ENCODE measurements around the gene CD300LF. TPM values are rescaled to one million over a fixed set of nuclear protein-coding genes. Genes with fewer than 3 reads are reported as not detected.

The CD300LF gene
- total RNA-seq, 1 donor from 2014 or later = not detected

GRCh38 chr17:74739227-74739831, 26.6 kb upstream of the CD300LF start:
- no peak overlapping the region for H3K27ac Mint-ChIP-seq (ENCODE audit: unreplicated experiment)
- no peak for DNase-seq (ENCODE audit: extremely low spot score, unreplicated experiment)
- no peak overlapping the region for H3K4me3 Mint-ChIP-seq (ENCODE audit: unreplicated experiment)

GRCh38 chr17:74738051-74738996, 25.6 kb upstream of the CD300LF start:
- Mint-ChIP-seq H3K27ac (ENCODE audit: unreplicated experiment) (no peak overlapping the region), H3K4me3 (ENCODE audit: unreplicated experiment) (peak overlapping the region; percentile 51), H3K4me1 (ENCODE audit: unreplicated experiment) (peaks cover 38% of the 10 kb centered on the region), H3K27me3 (ENCODE audit: unreplicated experiment) (peaks cover 35% of the 10 kb centered on the region), H3K9me3 (ENCODE audit: unreplicated experiment) (no peaks in the 10 kb centered on the region), H3K36me3 (ENCODE audit: unreplicated experiment) (no peaks in the 10 kb centered on the region)
- TF ChIP-seq, protein P1, sequence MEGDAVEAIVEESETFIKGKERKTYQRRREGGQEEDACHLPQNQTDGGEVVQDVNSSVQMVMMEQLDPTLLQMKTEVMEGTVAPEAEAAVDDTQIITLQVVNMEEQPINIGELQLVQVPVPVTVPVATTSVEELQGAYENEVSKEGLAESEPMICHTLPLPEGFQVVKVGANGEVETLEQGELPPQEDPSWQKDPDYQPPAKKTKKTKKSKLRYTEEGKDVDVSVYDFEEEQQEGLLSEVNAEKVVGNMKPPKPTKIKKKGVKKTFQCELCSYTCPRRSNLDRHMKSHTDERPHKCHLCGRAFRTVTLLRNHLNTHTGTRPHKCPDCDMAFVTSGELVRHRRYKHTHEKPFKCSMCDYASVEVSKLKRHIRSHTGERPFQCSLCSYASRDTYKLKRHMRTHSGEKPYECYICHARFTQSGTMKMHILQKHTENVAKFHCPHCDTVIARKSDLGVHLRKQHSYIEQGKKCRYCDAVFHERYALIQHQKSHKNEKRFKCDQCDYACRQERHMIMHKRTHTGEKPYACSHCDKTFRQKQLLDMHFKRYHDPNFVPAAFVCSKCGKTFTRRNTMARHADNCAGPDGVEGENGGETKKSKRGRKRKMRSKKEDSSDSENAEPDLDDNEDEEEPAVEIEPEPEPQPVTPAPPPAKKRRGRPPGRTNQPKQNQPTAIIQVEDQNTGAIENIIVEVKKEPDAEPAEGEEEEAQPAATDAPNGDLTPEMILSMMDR (IDR thresholded peaks at IDR 0.05) = no peak
- DNase-seq (ENCODE audit: extremely low spot score, unreplicated experiment) = no peak

More at GRCh38 chr17:74739227-74739831, 26.6 kb upstream of the CD300LF start:
- Mint-ChIP-seq H3K9me3 (ENCODE audit: unreplicated experiment) (no peaks in the 10 kb centered on the region), H3K27me3 (ENCODE audit: unreplicated experiment) (peaks cover 35% of the 10 kb centered on the region), H3K4me1 (ENCODE audit: unreplicated experiment) (peaks cover 39% of the 10 kb centered on the region), H3K36me3 (ENCODE audit: unreplicated experiment) (no peaks in the 10 kb centered on the region)
- TF ChIP-seq, protein P1 (IDR thresholded peaks at IDR 0.05) = no peak

GRCh38 chr17:74737299-74738050, 24.8 kb upstream of the CD300LF start:
- Mint-ChIP-seq H3K4me3 (ENCODE audit: unreplicated experiment) (peak overlapping the region; percentile 51), H3K4me1 (ENCODE audit: unreplicated experiment) (peaks cover 30% of the 10 kb centered on the region), H3K36me3 (ENCODE audit: unreplicated experiment) (no peaks in the 10 kb centered on the region)

DNA sequence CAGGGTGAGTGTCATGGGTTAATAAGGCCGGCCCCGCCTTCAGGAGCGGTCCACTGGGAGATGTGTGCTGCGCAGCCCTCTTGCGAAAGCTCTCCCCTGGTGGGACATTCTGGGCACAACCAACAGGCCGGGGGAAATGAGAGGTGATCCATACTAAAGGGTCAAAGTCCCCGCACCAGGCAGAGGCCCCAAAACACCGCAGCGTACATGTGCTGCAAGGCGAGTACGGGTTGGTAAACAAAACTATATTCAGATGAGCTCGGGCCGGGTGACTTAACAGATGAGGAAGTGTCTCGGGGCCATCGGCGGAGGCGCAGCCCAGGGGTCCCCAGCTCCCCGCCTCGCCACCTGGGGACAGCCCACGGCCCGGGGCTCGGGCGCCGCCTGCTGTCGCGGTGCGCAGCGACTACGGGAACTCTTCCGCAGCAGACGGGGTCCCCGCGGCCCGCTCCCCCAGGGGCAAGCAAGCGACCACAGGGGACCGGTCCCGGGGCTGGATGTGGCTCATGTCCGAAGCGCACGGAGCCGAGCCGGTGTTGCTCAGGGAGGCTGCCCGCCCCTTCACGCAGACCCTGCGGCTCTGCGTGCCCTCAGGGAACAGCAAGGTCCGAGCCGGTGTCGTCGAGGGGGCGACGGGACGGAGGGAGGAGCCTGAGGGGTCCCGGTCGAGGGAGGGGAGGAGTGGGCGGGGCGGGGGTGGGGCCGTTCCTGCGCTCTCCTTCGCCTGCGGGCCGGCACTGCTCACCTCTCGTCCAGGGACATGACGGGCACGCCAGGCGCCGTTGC, 24.0 kb upstream of the CD300LF start, which contains the start of gene RAB37:
Gene RAB37 (plus strand): TSS at position 744 of the 786 bp plus-strand sequence. CDS start 17 bp downstream, at position 761.
- H3K27me3 Mint-ChIP-seq (ENCODE audit: unreplicated experiment) = peaks cover 35% of the 10 kb centered on the region
- no peak within 1 kb of the TSS for H3K27ac Mint-ChIP-seq (ENCODE audit: unreplicated experiment)
- peak within 1 kb of the TSS; percentile 51 for H3K4me3 Mint-ChIP-seq (ENCODE audit: unreplicated experiment)
- peaks cover 23% of the 10 kb centered on the region for H3K4me1 Mint-ChIP-seq (ENCODE audit: unreplicated experiment)
- TF ChIP-seq, protein P1 (IDR thresholded peaks at IDR 0.05) = peak; percentile 44
- H3K36me3 Mint-ChIP-seq (ENCODE audit: unreplicated experiment) = no peaks in the 10 kb centered on the region
- DNase-seq (ENCODE audit: extremely low spot score, unreplicated experiment) = no peak
- no peaks in the 10 kb centered on the region for H3K9me3 Mint-ChIP-seq (ENCODE audit: unreplicated experiment)

More at GRCh38 chr17:74737299-74738050, 24.8 kb upstream of the CD300LF start:
- TF ChIP-seq, protein P1 (IDR thresholded peaks at IDR 0.05) = peak; percentile 49
- Mint-ChIP-seq H3K9me3 (ENCODE audit: unreplicated experiment) (no peaks in the 10 kb centered on the region), H3K27ac (ENCODE audit: unreplicated experiment) (no peak overlapping the region), H3K27me3 (ENCODE audit: unreplicated experiment) (peaks cover 35% of the 10 kb centered on the region)
- DNase-seq (ENCODE audit: extremely low spot score, unreplicated experiment) = no peak

Measured in osteocyte (in vitro differentiated cells).